Bronchial epithelial cell (primary cell): ENCODE data around the gene RNF17. TPM values are rescaled to one million over a fixed set of nuclear protein-coding genes. Genes with fewer than 3 reads are reported as not detected.

Source experiments
- DNase-seq: peaks from one replicate; pipeline ENCODE4 v3.0.0-alpha.2; 2010; ENCODE audit warnings: low read depth
- FAIRE-seq: peaks from 2 replicates; lab custom pipeline; 2011; peaks lifted over from hg19 to GRCh38; lab: Jason Lieb, UNC
- H3K27me3 ChIP-seq: 2 replicates; pipeline ENCODE4 v1.5.1; 2011; ENCODE audit warnings: low read length; ENCODE audit not compliant: control insufficient read depth, insufficient read depth
- H3K36me3 ChIP-seq: 2 replicates; pipeline ENCODE4 v1.5.1; 2011; ENCODE audit warnings: low read length; ENCODE audit not compliant: control insufficient read depth, insufficient read depth
- H3K4me3 ChIP-seq: 2 replicates; pipeline ENCODE4 v1.5.1; 2011; ENCODE audit warnings: mild to moderate bottlenecking, low read depth, low read length, control low read depth
- total RNA-seq: library from RNA; depleted of rRNA; stranded (reverse); fragments of >200 nt; gene quantifications from 2 replicates; pipeline ENCODE4 v1.2.1, GENCODE V29; 2014
- TF ChIP-seq, protein P1 (sequence below): IDR thresholded peaks from 2 replicates; pipeline ENCODE4 v1.5.1; 2011; ENCODE audit warnings: mild to moderate bottlenecking, moderate library complexity, low read length, control low read depth, inconsistent platforms; ENCODE audit not compliant: insufficient read depth, severe bottlenecking

The RNF17 gene
- total RNA-seq, 1 donor from 2014 or later = not detected

DNA sequence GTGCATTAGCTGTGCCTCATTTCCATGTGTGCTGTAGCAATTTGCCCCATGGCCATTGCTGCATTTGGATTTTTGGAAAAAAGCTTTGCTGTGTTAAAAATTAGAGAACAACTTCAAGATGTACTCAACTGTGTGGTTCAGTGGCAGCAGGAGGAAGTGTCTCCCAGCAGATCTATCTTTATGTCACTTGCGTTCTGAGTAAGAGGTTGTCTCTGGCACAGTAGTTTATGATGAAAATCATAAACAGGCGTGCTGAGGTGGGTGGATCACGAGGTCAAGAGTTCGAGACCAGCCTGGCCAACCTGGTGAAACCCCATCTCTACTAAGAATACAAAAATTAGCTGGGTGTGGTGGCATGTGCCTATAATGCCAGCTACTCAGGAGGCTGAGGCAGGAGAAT lies 29.0 kb upstream of the RNF17 start:
- FAIRE-seq (no peak), DNase-seq (no peak)
- Histone ChIP-seq H3K27me3 (no peaks in the 10 kb centered on the region), H3K36me3 (no peaks in the 10 kb centered on the region), H3K4me3 (no peak overlapping the region)
- TF ChIP-seq, protein P1, sequence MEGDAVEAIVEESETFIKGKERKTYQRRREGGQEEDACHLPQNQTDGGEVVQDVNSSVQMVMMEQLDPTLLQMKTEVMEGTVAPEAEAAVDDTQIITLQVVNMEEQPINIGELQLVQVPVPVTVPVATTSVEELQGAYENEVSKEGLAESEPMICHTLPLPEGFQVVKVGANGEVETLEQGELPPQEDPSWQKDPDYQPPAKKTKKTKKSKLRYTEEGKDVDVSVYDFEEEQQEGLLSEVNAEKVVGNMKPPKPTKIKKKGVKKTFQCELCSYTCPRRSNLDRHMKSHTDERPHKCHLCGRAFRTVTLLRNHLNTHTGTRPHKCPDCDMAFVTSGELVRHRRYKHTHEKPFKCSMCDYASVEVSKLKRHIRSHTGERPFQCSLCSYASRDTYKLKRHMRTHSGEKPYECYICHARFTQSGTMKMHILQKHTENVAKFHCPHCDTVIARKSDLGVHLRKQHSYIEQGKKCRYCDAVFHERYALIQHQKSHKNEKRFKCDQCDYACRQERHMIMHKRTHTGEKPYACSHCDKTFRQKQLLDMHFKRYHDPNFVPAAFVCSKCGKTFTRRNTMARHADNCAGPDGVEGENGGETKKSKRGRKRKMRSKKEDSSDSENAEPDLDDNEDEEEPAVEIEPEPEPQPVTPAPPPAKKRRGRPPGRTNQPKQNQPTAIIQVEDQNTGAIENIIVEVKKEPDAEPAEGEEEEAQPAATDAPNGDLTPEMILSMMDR = no peak

DNA sequence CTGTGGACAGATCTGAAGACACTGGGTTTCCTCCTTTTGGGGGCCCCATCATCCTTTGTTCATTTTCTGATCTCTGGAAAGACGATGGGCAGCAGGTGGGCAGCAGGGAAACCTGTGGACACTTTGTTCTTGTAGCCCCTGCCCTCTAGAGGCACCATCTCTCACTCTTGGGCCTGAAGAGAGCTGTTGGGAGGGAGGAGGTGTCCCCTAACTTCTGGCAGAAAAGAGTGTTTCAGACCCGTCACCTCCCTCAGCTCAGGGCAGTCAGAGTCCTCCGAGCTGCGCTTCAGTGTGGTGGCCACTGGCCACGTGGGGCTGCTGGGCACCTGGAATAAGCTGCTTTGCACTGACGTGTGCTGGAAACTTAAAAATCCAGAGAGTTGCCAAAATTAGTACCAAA lies 26.9 kb upstream of the RNF17 start:
- no peak for FAIRE-seq
- H3K36me3 ChIP-seq = no peaks in the 10 kb centered on the region
- H3K27me3 ChIP-seq = no peaks in the 10 kb centered on the region
- no peak overlapping the region for H3K4me3 ChIP-seq
- TF ChIP-seq, protein P1 = no peak
- no peak for DNase-seq

DNA sequence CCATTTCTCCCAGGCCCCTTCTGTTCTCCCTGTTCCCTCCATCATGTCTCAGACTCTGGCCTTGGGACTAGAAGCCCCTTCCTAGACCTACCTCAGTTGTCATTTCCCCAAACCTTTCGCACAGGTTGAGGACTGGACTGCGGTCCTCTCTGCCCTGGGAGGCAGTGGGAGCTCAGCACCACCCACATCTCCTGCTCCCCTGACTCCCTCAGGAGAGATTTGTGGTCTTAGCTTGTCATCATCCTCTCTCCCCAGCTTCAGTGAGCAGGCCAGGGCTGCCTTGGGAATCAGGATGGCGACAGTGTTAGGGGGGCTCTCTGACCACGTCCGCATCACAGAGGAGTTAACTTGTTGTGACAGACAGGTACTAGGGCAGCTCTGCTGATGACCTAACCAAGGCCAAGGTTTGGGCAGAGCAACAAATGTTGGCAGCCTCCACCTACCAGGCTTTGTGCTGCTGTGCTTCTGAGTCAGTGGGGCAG lies 25.6 kb upstream of the RNF17 start:
- Histone ChIP-seq H3K4me3 (no peak overlapping the region), H3K27me3 (no peaks in the 10 kb centered on the region), H3K36me3 (no peaks in the 10 kb centered on the region)
- DNase-seq = no peak
- TF ChIP-seq, protein P1 = no peak
- no peak for FAIRE-seq

DNA sequence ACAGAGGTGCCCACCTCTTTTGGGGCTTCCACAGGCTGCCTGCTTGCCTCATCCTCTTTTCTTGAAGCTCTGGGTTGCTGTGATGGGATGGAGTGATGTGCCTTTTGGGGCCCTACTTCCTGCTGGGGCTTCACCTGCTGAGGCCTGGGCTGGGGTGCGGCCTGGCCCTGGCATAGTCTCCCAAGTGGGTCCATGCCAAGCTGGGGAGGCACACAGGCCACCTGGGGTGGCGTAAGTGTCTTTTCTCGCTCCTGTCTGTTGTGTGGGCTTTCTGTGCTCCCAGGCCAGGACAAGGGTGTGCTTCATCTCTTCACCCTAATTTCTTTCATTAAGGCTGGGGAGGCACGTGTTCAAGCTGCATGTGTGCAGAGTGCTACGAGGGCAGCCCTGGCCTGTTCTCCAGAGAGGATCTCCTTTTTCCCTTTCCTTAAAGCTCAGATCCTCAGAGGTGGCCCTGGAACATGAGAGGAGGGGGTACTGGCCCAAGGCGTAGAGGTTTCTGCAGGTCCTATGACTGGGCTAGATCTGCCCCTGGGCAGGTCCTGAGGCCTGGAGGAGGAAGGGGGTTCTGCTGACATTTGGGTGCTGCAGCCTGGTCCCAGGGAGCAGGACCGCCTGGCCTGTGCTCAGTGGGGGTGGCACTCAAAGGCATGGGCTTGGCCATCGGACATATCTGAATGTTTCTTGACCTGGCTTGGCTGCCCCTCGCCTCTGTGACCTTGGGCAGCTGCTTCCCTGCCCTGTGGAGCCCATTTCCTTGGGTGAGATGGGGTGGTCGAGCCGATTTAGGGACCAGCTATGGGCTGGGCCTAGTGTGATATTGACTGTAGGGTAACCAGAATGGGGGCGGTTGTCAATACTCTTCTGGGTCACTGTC lies 23.7 kb upstream of the RNF17 start:
- no peak for FAIRE-seq
- Histone ChIP-seq H3K27me3 (no peaks in the 10 kb centered on the region), H3K36me3 (no peaks in the 10 kb centered on the region), H3K4me3 (no peak overlapping the region)
- TF ChIP-seq, protein P1 = no peak
- no peak for DNase-seq

DNA sequence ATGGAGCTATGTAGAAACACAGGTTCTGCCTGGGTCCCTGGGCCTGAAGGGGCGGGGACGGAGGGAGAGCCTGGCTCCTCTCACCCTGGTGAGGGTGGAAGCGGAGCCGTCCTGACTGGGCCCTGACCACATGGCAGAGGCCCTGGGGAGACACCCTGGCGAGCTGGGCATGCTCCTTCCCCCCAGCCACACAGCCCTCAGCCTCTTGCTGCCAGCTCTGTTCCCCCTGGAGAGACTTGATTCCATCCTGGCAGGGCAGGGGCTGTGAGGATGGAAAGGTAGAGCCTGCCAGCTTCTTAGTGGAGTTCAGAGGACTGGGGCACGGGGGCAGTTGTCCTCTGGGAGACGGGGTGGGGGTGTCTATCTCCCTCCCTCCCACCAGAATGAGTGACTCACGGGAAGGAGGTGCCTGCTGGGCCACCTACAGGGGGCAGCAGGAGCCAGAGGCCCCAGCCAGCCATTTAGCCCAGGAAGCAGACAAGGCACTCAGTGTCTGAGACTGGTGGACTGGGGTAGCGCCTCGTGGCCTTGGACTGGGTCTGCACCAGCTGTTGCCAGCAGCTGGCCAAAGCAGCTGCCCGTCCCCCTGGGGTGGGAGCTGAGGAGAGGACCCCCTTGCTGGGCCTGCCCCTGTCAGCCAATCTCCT lies 22.8 kb upstream of the RNF17 start:
- Histone ChIP-seq H3K4me3 (no peak overlapping the region), H3K36me3 (no peaks in the 10 kb centered on the region), H3K27me3 (no peaks in the 10 kb centered on the region)
- FAIRE-seq (no peak), DNase-seq (no peak)
- TF ChIP-seq, protein P1 = peak; percentile 40
